Stimulated activated CD8-positive, alpha-beta memory T cell treated with anti-CD3 and anti-CD28 coated beads, Interleukin-2, amount 100 ng/mL, for 48 hours (primary cell): Measurements from ENCODE around the gene ZNHIT1.

Source experiments
- DNase-seq, 2 donors: peaks; one replicate each; pipeline ENCODE4 v3.0.0-alpha.2; 2020; ENCODE audit warnings: low read depth in 2 of 2

Gene ZNHIT1

GRCh38 chr7:101218236-101219125 lies 516 bp downstream of the ZNHIT1 start:
- no peak for DNase-seq

- no peak for DNase-seq
Observed at GRCh38 chr7:101220295-101220694, 2.3 kb downstream of the ZNHIT1 start.

- no peak for DNase-seq
Observed at GRCh38 chr7:101222275-101222830, 4.4 kb downstream of the ZNHIT1 start.

GRCh38 chr7:101223528-101223927 lies 5.6 kb downstream of the ZNHIT1 start:
- DNase-seq, result no peak

- no peak for DNase-seq
Observed at GRCh38 chr7:101225650-101226049, 7.7 kb downstream of the ZNHIT1 start.

GRCh38 chr7:101226721-101227120 lies 8.8 kb downstream of the ZNHIT1 start:
- DNase-seq, result no peak

GRCh38 chr7:101231644-101232043 lies 13.7 kb downstream of the ZNHIT1 start:
- no peak for DNase-seq

GRCh38 chr7:101232141-101232850 lies 14.3 kb downstream of the ZNHIT1 start:
- DNase-seq, result no peak

- DNase-seq, result no peak
Observed at GRCh38 chr7:101233907-101234547, 16.1 kb downstream of the ZNHIT1 start.

- DNase-seq, result no peak
Observed at GRCh38 chr7:101234636-101235035, 16.7 kb downstream of the ZNHIT1 start.

- no peak for DNase-seq
Observed at GRCh38 chr7:101235050-101235449, 17.1 kb downstream of the ZNHIT1 start.

GRCh38 chr7:101235522-101235921 lies 17.6 kb downstream of the ZNHIT1 start:
- DNase-seq, result no peak

GRCh38 chr7:101236292-101236835 lies 18.4 kb downstream of the ZNHIT1 start:
- DNase-seq, result no peak

GRCh38 chr7:101237206-101238067 lies 19.5 kb downstream of the ZNHIT1 start, which contains the start of gene CLDN15:
TSS of gene CLDN15 (minus strand) at chr7:101237802. CDS start at chr7:101237581, 221 bp downstream.
- no peak for DNase-seq

GRCh38 chr7:101238226-101239182 lies 20.5 kb downstream of the ZNHIT1 start:
- DNase-seq, result no peak

- no peak for DNase-seq
Observed at GRCh38 chr7:101239191-101239950, 21.4 kb downstream of the ZNHIT1 start.

GRCh38 chr7:101239951-101240220 lies 21.9 kb downstream of the ZNHIT1 start:
- DNase-seq, result no peak

GRCh38 chr7:101240226-101241014 lies 22.5 kb downstream of the ZNHIT1 start:
- DNase-seq, result no peak
